ENCODE data around the gene SRSF11. TPM values are rescaled to one million over a fixed set of nuclear protein-coding genes. Genes with fewer than 3 reads are reported as not detected.

SRSF11 gene
- polyA plus RNA-seq, 1 experiment = 287 TPM

DNA sequence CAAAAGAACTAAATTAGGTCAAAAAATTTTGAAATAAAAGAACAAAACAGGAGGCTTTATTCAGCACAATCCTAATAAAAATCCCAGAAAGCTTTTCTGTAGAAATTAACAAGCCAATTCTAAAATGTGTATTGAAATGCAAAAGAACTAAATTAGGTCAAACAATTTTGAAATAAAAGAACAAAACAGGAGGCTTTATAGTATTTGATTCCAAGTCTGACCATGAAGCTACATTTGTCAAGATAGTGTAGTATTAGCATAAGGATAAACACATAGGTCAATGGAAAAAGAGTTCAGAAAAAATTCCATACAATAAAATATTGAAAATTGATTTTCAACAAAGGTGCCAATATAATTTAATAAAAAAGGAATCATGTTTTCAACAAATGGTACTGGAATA lies 26.6 kb upstream of the SRSF11 start:
- H3K9me3 ChIP-seq (ENCODE audit: control insufficient read depth, insufficient read depth, low read length) = no peaks in the 10 kb centered on the region
- no peak overlapping the region for H3K27ac ChIP-seq (ENCODE audit: low read depth, low read length)
- CTCF ChIA-PET = no interaction called here
- TF ChIP-seq, protein P1, sequence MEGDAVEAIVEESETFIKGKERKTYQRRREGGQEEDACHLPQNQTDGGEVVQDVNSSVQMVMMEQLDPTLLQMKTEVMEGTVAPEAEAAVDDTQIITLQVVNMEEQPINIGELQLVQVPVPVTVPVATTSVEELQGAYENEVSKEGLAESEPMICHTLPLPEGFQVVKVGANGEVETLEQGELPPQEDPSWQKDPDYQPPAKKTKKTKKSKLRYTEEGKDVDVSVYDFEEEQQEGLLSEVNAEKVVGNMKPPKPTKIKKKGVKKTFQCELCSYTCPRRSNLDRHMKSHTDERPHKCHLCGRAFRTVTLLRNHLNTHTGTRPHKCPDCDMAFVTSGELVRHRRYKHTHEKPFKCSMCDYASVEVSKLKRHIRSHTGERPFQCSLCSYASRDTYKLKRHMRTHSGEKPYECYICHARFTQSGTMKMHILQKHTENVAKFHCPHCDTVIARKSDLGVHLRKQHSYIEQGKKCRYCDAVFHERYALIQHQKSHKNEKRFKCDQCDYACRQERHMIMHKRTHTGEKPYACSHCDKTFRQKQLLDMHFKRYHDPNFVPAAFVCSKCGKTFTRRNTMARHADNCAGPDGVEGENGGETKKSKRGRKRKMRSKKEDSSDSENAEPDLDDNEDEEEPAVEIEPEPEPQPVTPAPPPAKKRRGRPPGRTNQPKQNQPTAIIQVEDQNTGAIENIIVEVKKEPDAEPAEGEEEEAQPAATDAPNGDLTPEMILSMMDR (IDR thresholded peaks at IDR 0.05; ENCODE audit: low read depth, low read length) = no peak
- no peak for DNase-seq (ENCODE audit: low read depth, low spot score)
- no peak overlapping the region for H3K4me3 ChIP-seq (ENCODE audit: low read depth, low read length)
- no peaks in the 10 kb centered on the region for H3K27me3 ChIP-seq (ENCODE audit: control insufficient read depth, insufficient read depth, low read length)
- POLR2A ChIA-PET = no interaction called here

DNA sequence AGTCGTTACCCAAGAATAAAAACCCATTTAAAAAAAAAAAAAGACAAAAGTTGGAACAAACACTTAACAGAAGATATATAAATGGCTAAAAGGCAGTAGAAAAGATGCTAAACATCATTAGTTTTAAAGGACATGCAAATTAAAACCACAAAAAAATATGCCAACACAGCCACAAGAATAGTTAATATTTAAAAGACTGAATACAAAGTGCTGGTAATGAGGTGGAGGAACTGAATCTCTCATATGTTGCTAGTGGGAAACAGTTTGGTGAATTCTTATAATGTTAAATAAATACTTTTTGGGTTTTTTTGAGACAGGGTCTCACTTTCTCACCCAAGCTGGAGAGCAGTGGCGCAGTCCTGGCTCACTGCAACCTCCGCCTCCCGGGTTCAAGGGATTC lies 25.8 kb upstream of the SRSF11 start:
- DNase-seq (ENCODE audit: low read depth, low spot score) = no peak
- Histone ChIP-seq H3K9me3 (ENCODE audit: control insufficient read depth, insufficient read depth, low read length) (no peaks in the 10 kb centered on the region), H3K27ac (ENCODE audit: low read depth, low read length) (no peak overlapping the region), H3K4me3 (ENCODE audit: low read depth, low read length) (no peak overlapping the region), H3K27me3 (ENCODE audit: control insufficient read depth, insufficient read depth, low read length) (no peaks in the 10 kb centered on the region)
- ChIA-PET POLR2A (no interaction called here), CTCF (no interaction called here)
- TF ChIP-seq, protein P1 (IDR thresholded peaks at IDR 0.05; ENCODE audit: low read depth, low read length) = no peak

DNA sequence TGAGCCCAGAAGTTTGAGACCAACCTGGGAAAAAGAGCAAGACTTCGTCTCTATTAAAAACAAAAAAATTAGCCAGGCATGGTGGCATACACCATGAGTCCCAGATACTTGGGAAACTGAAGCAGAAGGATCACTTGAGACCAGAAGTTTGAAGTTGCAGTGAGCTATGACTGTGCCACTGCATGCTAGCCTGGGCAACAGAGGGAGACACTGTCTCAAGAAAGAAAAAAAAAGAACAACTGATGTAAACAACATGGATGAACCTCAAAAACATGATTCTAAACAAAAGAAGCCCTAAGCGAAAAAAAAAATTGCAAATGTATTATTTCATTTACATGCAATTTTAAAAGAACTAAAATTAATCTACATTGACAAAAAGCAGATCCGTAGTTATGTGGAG lies 24.8 kb upstream of the SRSF11 start:
- no peak overlapping the region for H3K4me3 ChIP-seq (ENCODE audit: low read depth, low read length)
- H3K27me3 ChIP-seq (ENCODE audit: control insufficient read depth, insufficient read depth, low read length) = no peaks in the 10 kb centered on the region
- no peak for DNase-seq (ENCODE audit: low read depth, low spot score)
- POLR2A ChIA-PET = no interaction called here
- H3K9me3 ChIP-seq (ENCODE audit: control insufficient read depth, insufficient read depth, low read length) = no peaks in the 10 kb centered on the region
- TF ChIP-seq, protein P1 (IDR thresholded peaks at IDR 0.05; ENCODE audit: low read depth, low read length) = no peak
- CTCF ChIA-PET = interaction anchor here (0.6 kb wide), 1 partner anchor 104 kb away, joined by 3 read pairs; no protein-coding TSS in a partner anchor
- H3K27ac ChIP-seq (ENCODE audit: low read depth, low read length) = no peak overlapping the region

DNA sequence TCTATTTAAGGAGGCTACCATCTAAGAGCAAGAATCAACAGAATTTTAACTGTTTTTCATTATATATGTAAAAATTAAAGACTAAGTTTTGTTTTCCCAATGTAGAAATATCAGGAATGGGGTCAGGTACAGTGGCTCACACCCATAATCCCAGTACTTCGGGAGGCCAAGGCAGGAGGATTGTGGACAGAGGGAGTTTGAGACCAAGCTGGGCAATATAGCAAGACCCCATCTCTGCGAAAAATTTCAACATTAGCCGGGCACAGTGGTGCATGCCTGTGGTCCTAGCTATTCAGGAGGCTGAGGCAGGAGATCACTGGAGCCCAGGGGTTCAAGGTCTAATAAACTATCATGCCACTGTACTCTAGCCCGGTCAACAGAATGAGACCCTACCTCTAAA lies 21.1 kb upstream of the SRSF11 start:
- Histone ChIP-seq H3K9me3 (ENCODE audit: control insufficient read depth, insufficient read depth, low read length) (no peaks in the 10 kb centered on the region), H3K27ac (ENCODE audit: low read depth, low read length) (no peak overlapping the region), H3K4me3 (ENCODE audit: low read depth, low read length) (no peak overlapping the region), H3K27me3 (ENCODE audit: control insufficient read depth, insufficient read depth, low read length) (no peaks in the 10 kb centered on the region)
- ChIA-PET POLR2A (no interaction called here), CTCF (interaction anchor here (0.6 kb wide), 1 partner anchor 783 kb away, joined by 3 read pairs; no protein-coding TSS in a partner anchor)
- TF ChIP-seq, protein P1 (IDR thresholded peaks at IDR 0.05; ENCODE audit: low read depth, low read length) = no peak
- no peak for DNase-seq (ENCODE audit: low read depth, low spot score)

DNA sequence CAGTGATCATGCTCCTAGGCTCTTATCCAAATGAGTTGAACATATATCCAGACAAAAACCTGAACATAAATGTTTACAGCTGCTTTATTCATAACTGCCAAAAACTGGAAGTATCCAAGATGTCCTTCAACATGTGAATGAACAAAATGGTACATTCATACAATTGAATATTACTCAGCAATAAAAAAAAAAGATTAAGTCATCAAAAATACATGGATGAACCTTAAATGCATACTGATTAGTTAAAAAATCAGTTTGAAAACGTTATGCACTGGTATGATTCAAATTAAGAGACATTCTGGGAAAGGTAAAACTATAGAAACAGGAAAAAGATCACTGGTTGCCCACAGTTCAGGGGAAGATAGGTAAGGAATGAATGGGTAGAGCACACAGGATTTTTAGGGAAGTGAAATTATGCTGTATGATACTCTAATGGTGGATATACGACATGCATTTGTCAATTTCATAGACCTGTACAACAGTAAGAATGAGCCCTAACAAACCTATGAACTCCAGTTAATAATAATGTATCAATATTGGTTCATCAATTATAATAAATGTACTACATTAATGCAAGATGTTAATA lies 18.9 kb upstream of the SRSF11 start:
- DNase-seq (ENCODE audit: low read depth, low spot score) = no peak
- Histone ChIP-seq H3K27ac (ENCODE audit: low read depth, low read length) (no peak overlapping the region), H3K27me3 (ENCODE audit: control insufficient read depth, insufficient read depth, low read length) (no peaks in the 10 kb centered on the region), H3K4me3 (ENCODE audit: low read depth, low read length) (no peak overlapping the region), H3K9me3 (ENCODE audit: control insufficient read depth, insufficient read depth, low read length) (no peaks in the 10 kb centered on the region)
- ChIA-PET CTCF (no interaction called here), POLR2A (no interaction called here)
- TF ChIP-seq, protein P1 (IDR thresholded peaks at IDR 0.05; ENCODE audit: low read depth, low read length) = no peak

Data from AG04450 (cell line).